ENCODE results near the gene MRAS. TPM values are rescaled to one million over a fixed set of nuclear protein-coding genes. Genes with fewer than 3 reads are reported as not detected.

MRAS gene
- polyA plus RNA-seq, 3 donors = 6.2 to 13.2 (median 8.3) TPM

GRCh38 chr3:138367911-138368310 is 19.5 kb downstream of the MRAS start:
- peaks cover 2% of the 10 kb centered on the region in 2 donors for H3K36me3 Mint-ChIP-seq
- H3K9me3 Mint-ChIP-seq = peaks cover 0 to 6% (median 3%) of the 10 kb centered on the region in 7 donors
- no peak for TF ChIP-seq CTCF (IDR thresholded peaks at IDR 0.05)
- H4K20me1 ChIP-seq (ENCODE audit: insufficient read depth, low read length) = no peaks in the 10 kb centered on the region
- peak overlapping the region; percentile 52 to 74 for H3K27ac ChIP-seq (ENCODE audit: low read depth in 1 of 2, low read length in 2 of 2)
- WGBS (ENCODE audit: insufficient coverage) = 22% methylated on average over 5 of the region's 5 CpGs
- peak overlapping the region; percentile 38 for H2AFZ ChIP-seq (ENCODE audit: insufficient read depth, low read depth, low read length, poor library complexity, severe bottlenecking)
- DNase-seq = peak; percentile 74 to 79 (median 79)
- intact Hi-C loops (cut with micrococcal nuclease) = no loop called here
- peak overlapping the region in 1 of 2 donors; percentile 70 for H3K4me3 Mint-ChIP-seq
- H3K27me3 Mint-ChIP-seq (ENCODE audit: low read depth in 3 of 3) = peaks cover 0 to 8% (median 3%) of the 10 kb centered on the region in 3 donors
- no peaks in the 10 kb centered on the region for H3K27me3 ChIP-seq (ENCODE audit: control insufficient read depth in 2 of 2, insufficient read depth in 2 of 2, low read length in 2 of 2)
- H3K36me3 ChIP-seq (replicated peaks in 1 of 2; ENCODE audit: control insufficient read depth in 1 of 2, insufficient read depth in 2 of 2, low read length in 2 of 2) = no peaks in the 10 kb centered on the region
- H3K4me1 ChIP-seq (ENCODE audit: control insufficient read depth in 1 of 2, insufficient read depth in 2 of 2, low read length in 2 of 2) = peaks cover 44 to 49% of the 10 kb centered on the region in 2 donors
- no peak overlapping the region for H3K9ac ChIP-seq (ENCODE audit: insufficient read depth, low read length, poor library complexity, severe bottlenecking)
- peak overlapping the region; percentile 54 to 95 (median 92) for H3K27ac Mint-ChIP-seq
- peak overlapping the region in 1 of 3 experiments; percentile 24 for H3K4me3 ChIP-seq (replicated peaks in 1 of 3; ENCODE audit: low read depth in 2 of 3, low read length in 3 of 3)
- H3K4me2 ChIP-seq (replicated peaks; ENCODE audit: extremely low read depth, low read length, poor library complexity, severe bottlenecking) = peak overlapping the region; percentile 34
- no peaks in the 10 kb centered on the region for H3K79me2 ChIP-seq (ENCODE audit: insufficient read depth, low read length)
- peaks cover 51% of the 10 kb centered on the region for H3K4me1 Mint-ChIP-seq
- no peaks in the 10 kb centered on the region for H3K9me3 ChIP-seq (replicated peaks in 1 of 2; ENCODE audit: control insufficient read depth in 1 of 2, insufficient read depth in 1 of 2, low read length in 2 of 2)

- 76% methylated on average over 5 of the region's 8 CpGs for WGBS (ENCODE audit: insufficient coverage)
- DNase-seq = no peak
- H3K27me3 ChIP-seq (ENCODE audit: control insufficient read depth in 2 of 2, insufficient read depth in 2 of 2, low read length in 2 of 2) = no peaks in the 10 kb centered on the region
- no peak overlapping the region for H3K4me3 ChIP-seq (replicated peaks in 1 of 3; ENCODE audit: low read depth in 2 of 3, low read length in 3 of 3)
- H3K9me3 Mint-ChIP-seq = peaks cover 0 to 6% (median 3%) of the 10 kb centered on the region in 7 donors
- peaks cover 44 to 49% of the 10 kb centered on the region in 2 donors for H3K4me1 ChIP-seq (ENCODE audit: control insufficient read depth in 1 of 2, insufficient read depth in 2 of 2, low read length in 2 of 2)
- H3K9ac ChIP-seq (ENCODE audit: insufficient read depth, low read length, poor library complexity, severe bottlenecking) = no peak overlapping the region
- no peaks in the 10 kb centered on the region for H3K79me2 ChIP-seq (ENCODE audit: insufficient read depth, low read length)
- no peaks in the 10 kb centered on the region for H3K9me3 ChIP-seq (replicated peaks in 1 of 2; ENCODE audit: control insufficient read depth in 1 of 2, insufficient read depth in 1 of 2, low read length in 2 of 2)
- peaks cover 0 to 8% (median 4%) of the 10 kb centered on the region in 3 donors for H3K27me3 Mint-ChIP-seq (ENCODE audit: low read depth in 3 of 3)
- H3K27ac ChIP-seq (ENCODE audit: low read depth in 1 of 2, low read length in 2 of 2) = no peak overlapping the region
- no peak overlapping the region for H3K4me2 ChIP-seq (replicated peaks; ENCODE audit: extremely low read depth, low read length, poor library complexity, severe bottlenecking)
- no peak overlapping the region for H3K4me3 Mint-ChIP-seq
- peak overlapping the region in 6 of 7 donors; percentile 25 to 83 (median 55) for H3K27ac Mint-ChIP-seq
- no peaks in the 10 kb centered on the region for H3K36me3 ChIP-seq (replicated peaks in 1 of 2; ENCODE audit: control insufficient read depth in 1 of 2, insufficient read depth in 2 of 2, low read length in 2 of 2)
- no peak for TF ChIP-seq CTCF (IDR thresholded peaks at IDR 0.05)
- H3K4me1 Mint-ChIP-seq = peaks cover 51% of the 10 kb centered on the region
- no peak overlapping the region for H2AFZ ChIP-seq (ENCODE audit: insufficient read depth, low read depth, low read length, poor library complexity, severe bottlenecking)
- intact Hi-C loops (cut with micrococcal nuclease) = no loop called here
- H3K36me3 Mint-ChIP-seq = peaks cover 2 to 8% of the 10 kb centered on the region in 2 donors
- H4K20me1 ChIP-seq (ENCODE audit: insufficient read depth, low read length) = no peaks in the 10 kb centered on the region
Observed at GRCh38 chr3:138369151-138369900, 20.9 kb downstream of the MRAS start.

Data from CD14-positive monocyte (primary cell).